HG03280 (cell line): ENCODE data around the gene UXS1.
"Not testable (repeated sequence)": the region's sequence is repeated elsewhere in the genome, so short reads cannot be mapped to it uniquely, and the experiment has no call there.

Experiments used
- ATAC-seq: cut with Tn5 transposase; IDR thresholded peaks from one replicate; pipeline ENCODE4 v1.9.1; 2021; ENCODE audit warnings: mild to moderate bottlenecking, moderate library complexity; ENCODE audit not compliant: unreplicated experiment

Gene UXS1

GRCh38 chr2:106137731-106138521 is 56.2 kb downstream of the UXS1 start:
- no peak for ATAC-seq

- ATAC-seq: not testable (repeated sequence)
These were observed 62.9 kb downstream of the UXS1 start for GRCh38 chr2:106131192-106131591.

- ATAC-seq: no peak
These were observed 63.7 kb downstream of the UXS1 start for GRCh38 chr2:106130251-106130998.

GRCh38 chr2:106129592-106129991 is 64.5 kb downstream of the UXS1 start:
- ATAC-seq: no peak

GRCh38 chr2:106129150-106129549 is 65.0 kb downstream of the UXS1 start:
- ATAC-seq: no peak

- no peak for ATAC-seq
These were observed 66.3 kb downstream of the UXS1 start for GRCh38 chr2:106127776-106128268.

GRCh38 chr2:106127282-106127771 is 66.8 kb downstream of the UXS1 start:
- no peak for ATAC-seq

GRCh38 chr2:106126705-106127281 is 67.3 kb downstream of the UXS1 start:
- ATAC-seq: no peak

GRCh38 chr2:106126295-106126694 is 67.8 kb downstream of the UXS1 start:
- ATAC-seq: no peak

- ATAC-seq: no peak
These were observed 69.1 kb downstream of the UXS1 start for GRCh38 chr2:106124905-106125549.

GRCh38 chr2:106124106-106124756 is 69.9 kb downstream of the UXS1 start:
- no peak for ATAC-seq

- ATAC-seq: no peak
These were observed 71.9 kb downstream of the UXS1 start for GRCh38 chr2:106122157-106122556.

- ATAC-seq: no peak
These were observed 73.7 kb downstream of the UXS1 start for GRCh38 chr2:106120432-106120831.

- ATAC-seq: no peak
These were observed 75.0 kb downstream of the UXS1 start for GRCh38 chr2:106119074-106119473.

GRCh38 chr2:106117882-106118684 is 76.0 kb downstream of the UXS1 start:
- ATAC-seq: no peak

- ATAC-seq: no peak
These were observed 76.8 kb downstream of the UXS1 start for GRCh38 chr2:106117347-106117746.

GRCh38 chr2:106116248-106116647 is 77.9 kb downstream of the UXS1 start:
- ATAC-seq: no peak

GRCh38 chr2:106115665-106116064 is 78.4 kb downstream of the UXS1 start:
- no peak for ATAC-seq

- ATAC-seq: no peak
These were observed 78.9 kb downstream of the UXS1 start for GRCh38 chr2:106115250-106115649.

GRCh38 chr2:106114166-106114565 is 79.9 kb downstream of the UXS1 start:
- ATAC-seq: no peak
